Activated CD4-positive, alpha-beta T cell treated with anti-CD3 and anti-CD28 coated beads for 1 hour (primary cell): ENCODE measurements around the gene NUP214.
"Not testable (repeated sequence)": the region's sequence is repeated elsewhere in the genome, so short reads cannot be mapped to it uniquely, and the experiment has no call there.

Experiments
- DNase-seq: peaks from one replicate; pipeline ENCODE4 v3.0.0-alpha.2; 2020

Gene NUP214

GRCh38 chr9:131203431-131204218 is 78.2 kb downstream of the NUP214 start:
- no peak for DNase-seq

- no peak for DNase-seq
These were observed 78.9 kb downstream of the NUP214 start for GRCh38 chr9:131204285-131204684.

- DNase-seq: no peak
These were observed 81.1 kb downstream of the NUP214 start for GRCh38 chr9:131206495-131206894.

GRCh38 chr9:131211920-131212319 is 86.5 kb downstream of the NUP214 start:
- DNase-seq: not testable (repeated sequence)

GRCh38 chr9:131214286-131214856 is 89.0 kb downstream of the NUP214 start:
- DNase-seq: no peak

GRCh38 chr9:131214876-131215275 is 89.5 kb downstream of the NUP214 start:
- DNase-seq: no peak

- DNase-seq: no peak
These were observed 91.4 kb downstream of the NUP214 start for GRCh38 chr9:131216806-131217205.

- DNase-seq: no peak
These were observed 92.1 kb downstream of the NUP214 start for GRCh38 chr9:131217331-131218031.

- DNase-seq: no peak
These were observed 93.0 kb downstream of the NUP214 start for GRCh38 chr9:131218370-131218769.

- DNase-seq: no peak
These were observed 95.1 kb downstream of the NUP214 start for GRCh38 chr9:131220485-131220884.

GRCh38 chr9:131222460-131222859 is 97.1 kb downstream of the NUP214 start:
- DNase-seq: no peak

- no peak for DNase-seq
These were observed 100.8 kb downstream of the NUP214 start for GRCh38 chr9:131226226-131226625.

GRCh38 chr9:131227112-131227958 is 101.9 kb downstream of the NUP214 start:
- DNase-seq: no peak

- DNase-seq: no peak
These were observed 102.6 kb downstream of the NUP214 start for GRCh38 chr9:131227959-131228460.

GRCh38 chr9:131228988-131229387 is 103.6 kb downstream of the NUP214 start:
- no peak for DNase-seq

GRCh38 chr9:131233556-131233955 is 108.2 kb downstream of the NUP214 start:
- no peak for DNase-seq

- no peak for DNase-seq
These were observed 108.6 kb downstream of the NUP214 start for GRCh38 chr9:131233995-131234394.

GRCh38 chr9:131234799-131235479 is 109.6 kb downstream of the NUP214 start:
- no peak for DNase-seq

GRCh38 chr9:131235480-131235851 is 110.1 kb downstream of the NUP214 start:
- no peak for DNase-seq

GRCh38 chr9:131236161-131236560 is 110.8 kb downstream of the NUP214 start:
- DNase-seq: no peak

GRCh38 chr9:131236761-131237160 is 111.4 kb downstream of the NUP214 start:
- no peak for DNase-seq

- DNase-seq: no peak
These were observed 111.9 kb downstream of the NUP214 start for GRCh38 chr9:131237291-131237690.
